Astrocyte (in vitro differentiated cells and primary cell): Measurements from ENCODE around the gene BMP7.

Experiments used
- CTCF ChIP-seq: IDR thresholded peaks from 2 replicates; pipeline ENCODE4 v1.5.1; 2011; ENCODE audit warnings: low read depth, mild to moderate bottlenecking, inconsistent platforms, low read length, moderate library complexity; ENCODE audit not compliant: insufficient read depth
- EZH2 ChIP-seq: IDR thresholded peaks from 2 replicates; pipeline ENCODE4 v1.6.1; 2012; ENCODE audit warnings: mild to moderate bottlenecking, low read length, inconsistent platforms; ENCODE audit not compliant: insufficient read depth

- TF ChIP-seq CTCF = no peak
- no peak for TF ChIP-seq EZH2
Measured at GRCh38 chr20:57237585-57237953, 28.9 kb downstream of the BMP7 start.
